ENCODE measurements around the gene COBL. TPM values are rescaled to one million over a fixed set of nuclear protein-coding genes. Genes with fewer than 3 reads are reported as not detected.

The COBL gene
- total RNA-seq, 1 experiment from 2014 or later, result 52.3 TPM

GRCh38 chr7:51276091-51276605 lies 40.5 kb downstream of the COBL start:
- no peak overlapping the region for H4K5ac ChIP-seq (ENCODE audit: insufficient read length, low read depth, low read length)
- H2BK120ac ChIP-seq (ENCODE audit: low read depth, low read length, poor library complexity, severe bottlenecking), result no peak overlapping the region
- H3K27ac Mint-ChIP-seq, result peak overlapping the region in 2 of 3 experiments; percentile 45 to 87; a peak in 2 of 7 replicates
- peaks cover 6% of the 10 kb centered on the region; the same call in 1 of the 2 replicates for H3K79me2 ChIP-seq (ENCODE audit: insufficient read depth, low read length)
- H2BK20ac ChIP-seq (ENCODE audit: low read depth, low read length, poor library complexity, severe bottlenecking), result no peak overlapping the region
- peaks cover 5% of the 10 kb centered on the region; the same call in 1 of the 2 replicates for H3K4me1 ChIP-seq (ENCODE audit: insufficient read depth, low read length)
- H2AFZ ChIP-seq (ENCODE audit: low read length), result no peak overlapping the region
- H3K23me2 ChIP-seq (ENCODE audit: insufficient read length, low read depth, low read length, poor library complexity, severe bottlenecking), result no peaks in the 10 kb centered on the region
- H3K14ac ChIP-seq (ENCODE audit: insufficient read depth, low read length), result peak overlapping the region; percentile 69; the same call in 1 of the 2 replicates
- H3K18ac ChIP-seq (ENCODE audit: insufficient read length, low read depth, low read length), result no peak overlapping the region
- H2BK12ac ChIP-seq (ENCODE audit: insufficient read length, low read depth, low read length), result no peak overlapping the region
- DNase-seq, result no peak
- H3K4me1 Mint-ChIP-seq, result peaks cover 56 to 60% of the 10 kb centered on the region in 2 experiments
- no CpG with 5 or more reads among the region's 7 CpGs for WGBS (ENCODE audit: extremely low coverage, insufficient read length, low lambda C conversion rate)
- no peak overlapping the region for H2AK5ac ChIP-seq (ENCODE audit: insufficient read length, low read length)
- no peak for TF ChIP-seq CTCF (conservative IDR thresholded peaks at IDR 0.05)
- no peak overlapping the region for H4K91ac ChIP-seq (ENCODE audit: insufficient read length, low read depth, low read length)
- no peaks in the 10 kb centered on the region for H3K9me3 ChIP-seq (ENCODE audit: control insufficient read depth, low read depth, low read length)
- no peaks in the 10 kb centered on the region for H3K9me3 Mint-ChIP-seq
- no peak overlapping the region for H2BK5ac ChIP-seq (ENCODE audit: insufficient read length, low read length)
- no peaks in the 10 kb centered on the region for H4K20me1 ChIP-seq (ENCODE audit: control insufficient read depth, insufficient read depth, insufficient read length)
- H3K23ac ChIP-seq (ENCODE audit: insufficient read length, low read depth, low read length), result no peak overlapping the region
- no peaks in the 10 kb centered on the region for H3K27me3 Mint-ChIP-seq (ENCODE audit: low read depth)
- H3K56ac ChIP-seq (ENCODE audit: insufficient read length, low read depth, low read length), result no peak overlapping the region
- H2BK15ac ChIP-seq (ENCODE audit: low read depth, low read length), result no peak overlapping the region
- no peaks in the 10 kb centered on the region for H3K27me3 ChIP-seq (ENCODE audit: insufficient read depth, low read length)
- no peak overlapping the region for H4K8ac ChIP-seq (replicated peaks; ENCODE audit: insufficient read length, low read depth, low read length)
- no peak overlapping the region for H3K27ac ChIP-seq (ENCODE audit: insufficient read length, low read depth, low read length)
- H3K4ac ChIP-seq (ENCODE audit: low read depth, low read length), result no peak overlapping the region
- H3K4me3 Mint-ChIP-seq, result no peak overlapping the region
- peaks cover 4% of the 10 kb centered on the region for H3K79me1 ChIP-seq (ENCODE audit: insufficient read depth, low read depth, low read length, poor library complexity, severe bottlenecking)
- H3K9ac ChIP-seq (ENCODE audit: extremely low read depth, insufficient read length, low read length), result no peak overlapping the region
- peaks cover 0 to 2% (median 0%) of the 10 kb centered on the region in 3 experiments; a peak in 1 of 7 replicates for H3K36me3 Mint-ChIP-seq (ENCODE audit: insufficient read depth in 1 of 3, low read depth in 3 of 3)
- no peak overlapping the region for H3T11ph ChIP-seq (ENCODE audit: low read length)
- no peak overlapping the region for H3K4me2 ChIP-seq (ENCODE audit: insufficient read depth, insufficient read length, low read length)

Measured in H9 (cell line).